Peyer's patch (tissue), 4 donors: ENCODE measurements around the gene CTNNA2. TPM values are rescaled to one million over a fixed set of nuclear protein-coding genes. Genes with fewer than 3 reads are reported as not detected.

Source experiments
- DNase-seq, 3 donors: peaks; one replicate each; pipeline ENCODE4 v3.0.0-alpha.2; 2017 to 2019
- H3K27ac ChIP-seq, 4 donors: fragments of 200-600 bp; sonication (generic); one replicate each; pipeline ENCODE4 v1.5.1; 2016 to 2019
- H3K27me3 ChIP-seq, 2 donors: fragments of 200-600 bp; sonication (generic); one replicate each; pipeline ENCODE4 v1.5.1; 2019
- H3K36me3 ChIP-seq, 3 donors: fragments of 200-600 bp; sonication (generic); one replicate each; pipeline ENCODE4 v1.5.1; 2016 to 2019
- H3K4me1 ChIP-seq, 4 donors: fragments of 200-600 bp; sonication (generic); one replicate each; pipeline ENCODE4 v1.5.1; 2016 to 2019
- H3K4me3 ChIP-seq, 4 donors: fragments of 200-600 bp; sonication (generic); 1 replicate in 3 of 4; 2 replicates in 1 of 4; pipeline ENCODE4 v1.5.1; 2016 to 2019; ENCODE audit warnings: mild to moderate bottlenecking in 1 of 4
- H3K9me3 ChIP-seq, 4 donors: fragments of 200-600 bp; sonication (generic); one replicate each; pipeline ENCODE4 v1.5.1; 2016 to 2019; ENCODE audit warnings: mild to moderate bottlenecking in 1 of 4
- POLR2A ChIP-seq, 2 donors: fragments of 450-650 bp; IDR thresholded peaks; one replicate each; pipeline ENCODE4 v1.5.1; 2017; ENCODE audit warnings: antibody characterized with exemption in 2 of 2, mild to moderate bottlenecking in 2 of 2, moderate library complexity in 2 of 2
- total RNA-seq, 4 donors: library from RNA; depleted of rRNA; stranded (reverse); fragments of >200 nt; gene quantifications; one replicate each; pipeline ENCODE4 v1.1.0, GENCODE V29; 2016
- TF ChIP-seq, protein P1 (sequence below), 6 experiments: fragments of 450-650 bp in 4 of 6; fragments of 200-600 bp in 2 of 6; sonication (generic) in 1 of 6; IDR thresholded peaks; one replicate each; pipeline ENCODE4 v1.5.1; 2017 to 2019; ENCODE audit warnings: antibody characterized with exemption in 6 of 6, mild to moderate bottlenecking in 3 of 6, moderate library complexity in 1 of 6

The CTNNA2 gene
- total RNA-seq, 4 donors from 2014 or later: 0.67 to 5.3 (median 0.88) TPM; not detected in 1

DNA sequence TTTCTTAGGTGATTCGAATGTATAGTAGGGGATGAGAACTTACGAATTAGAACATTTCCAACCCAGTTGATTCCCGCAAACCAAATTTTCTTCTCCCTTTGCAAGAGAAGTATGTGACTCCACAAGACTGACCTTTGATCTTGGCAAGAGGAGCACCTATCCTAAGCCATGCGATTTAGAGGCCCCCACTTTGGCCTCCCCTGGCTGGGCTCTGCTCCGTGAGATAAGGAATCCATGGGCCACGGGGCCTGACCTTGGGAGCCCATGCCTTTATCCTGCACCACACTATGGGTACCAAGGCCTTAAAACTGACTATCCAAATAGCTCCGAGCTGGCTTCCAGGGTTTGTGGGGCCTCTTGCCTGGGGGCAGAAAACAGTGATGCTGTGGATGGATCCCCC lies 656.0 kb downstream of the CTNNA2 start:
- Histone ChIP-seq H3K9me3 (no peaks in the 10 kb centered on the region), H3K4me3 (no peak overlapping the region), H3K27ac (no peak overlapping the region), H3K36me3 (no peaks in the 10 kb centered on the region), H3K4me1 (no peaks in the 10 kb centered on the region), H3K27me3 (no peaks in the 10 kb centered on the region)
- no peak for DNase-seq
- TF ChIP-seq POLR2A (IDR thresholded peaks at IDR 0.05): no peak
- TF ChIP-seq, protein P1, sequence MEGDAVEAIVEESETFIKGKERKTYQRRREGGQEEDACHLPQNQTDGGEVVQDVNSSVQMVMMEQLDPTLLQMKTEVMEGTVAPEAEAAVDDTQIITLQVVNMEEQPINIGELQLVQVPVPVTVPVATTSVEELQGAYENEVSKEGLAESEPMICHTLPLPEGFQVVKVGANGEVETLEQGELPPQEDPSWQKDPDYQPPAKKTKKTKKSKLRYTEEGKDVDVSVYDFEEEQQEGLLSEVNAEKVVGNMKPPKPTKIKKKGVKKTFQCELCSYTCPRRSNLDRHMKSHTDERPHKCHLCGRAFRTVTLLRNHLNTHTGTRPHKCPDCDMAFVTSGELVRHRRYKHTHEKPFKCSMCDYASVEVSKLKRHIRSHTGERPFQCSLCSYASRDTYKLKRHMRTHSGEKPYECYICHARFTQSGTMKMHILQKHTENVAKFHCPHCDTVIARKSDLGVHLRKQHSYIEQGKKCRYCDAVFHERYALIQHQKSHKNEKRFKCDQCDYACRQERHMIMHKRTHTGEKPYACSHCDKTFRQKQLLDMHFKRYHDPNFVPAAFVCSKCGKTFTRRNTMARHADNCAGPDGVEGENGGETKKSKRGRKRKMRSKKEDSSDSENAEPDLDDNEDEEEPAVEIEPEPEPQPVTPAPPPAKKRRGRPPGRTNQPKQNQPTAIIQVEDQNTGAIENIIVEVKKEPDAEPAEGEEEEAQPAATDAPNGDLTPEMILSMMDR (IDR thresholded peaks at IDR 0.05): no peak

DNA sequence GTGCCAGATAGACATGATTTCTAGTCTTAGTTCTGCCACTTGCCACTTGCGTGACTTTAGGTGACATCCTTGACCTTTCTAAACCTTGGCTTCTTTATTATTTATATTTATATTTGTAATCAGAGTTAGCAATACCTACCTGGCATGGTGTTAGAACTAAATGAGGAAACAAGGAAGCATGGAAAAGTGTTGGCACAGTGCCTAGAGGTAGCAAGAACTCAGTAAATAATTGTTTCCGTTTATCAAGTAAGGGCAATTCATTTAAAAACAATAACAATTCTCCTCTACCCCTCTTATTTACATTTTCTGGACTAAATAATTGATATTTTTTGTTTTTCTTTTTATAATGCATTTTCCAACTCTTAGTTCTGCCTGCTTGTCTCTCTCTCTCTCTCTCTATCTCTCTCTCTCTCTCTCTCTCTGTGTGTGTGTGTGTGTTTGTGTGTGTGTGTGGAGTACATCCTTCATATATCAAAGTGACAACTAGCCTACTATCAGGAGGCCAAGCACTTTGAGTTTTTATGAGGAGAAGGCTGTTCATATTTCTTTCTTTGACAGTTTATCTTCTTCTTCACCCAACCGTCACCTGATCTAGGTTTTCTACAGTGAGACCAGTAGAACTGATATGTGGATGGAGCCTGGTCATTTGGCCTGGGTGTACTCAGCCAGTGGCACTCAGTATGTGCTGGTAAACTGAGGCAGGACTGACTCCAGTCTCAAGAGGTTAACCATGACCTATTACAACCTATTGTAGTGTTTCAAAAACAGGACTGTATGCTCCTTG lies 657.2 kb downstream of the CTNNA2 start:
- Histone ChIP-seq H3K9me3 (no peaks in the 10 kb centered on the region), H3K27me3 (no peaks in the 10 kb centered on the region), H3K4me1 (no peaks in the 10 kb centered on the region), H3K27ac (no peak overlapping the region), H3K4me3 (no peak overlapping the region), H3K36me3 (no peaks in the 10 kb centered on the region)
- no peak for TF ChIP-seq POLR2A (IDR thresholded peaks at IDR 0.05)
- TF ChIP-seq, protein P1 (IDR thresholded peaks at IDR 0.05): no peak
- no peak for DNase-seq

DNA sequence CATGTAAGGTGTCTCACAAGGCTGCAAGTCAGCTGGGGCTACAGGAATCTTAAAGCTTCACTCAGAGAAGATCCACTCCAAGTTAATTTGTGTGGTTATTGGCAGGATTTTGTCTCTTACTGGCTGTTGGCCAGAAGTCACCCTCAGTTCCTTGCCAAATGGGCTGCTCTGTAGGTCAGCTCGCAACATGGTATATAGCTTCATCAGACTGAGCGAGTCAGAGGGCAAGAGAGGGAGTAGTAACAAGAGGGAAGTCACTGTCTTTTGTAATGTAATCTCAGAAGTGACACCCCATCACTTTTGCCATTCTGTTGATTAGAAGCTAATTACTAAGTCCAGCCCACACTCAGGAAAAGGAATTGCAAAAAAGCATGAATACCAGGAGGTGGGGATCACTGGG lies 672.2 kb downstream of the CTNNA2 start:
- Histone ChIP-seq H3K9me3 (no peaks in the 10 kb centered on the region), H3K4me1 (no peaks in the 10 kb centered on the region), H3K27me3 (no peaks in the 10 kb centered on the region), H3K4me3 (no peak overlapping the region), H3K27ac (no peak overlapping the region), H3K36me3 (no peaks in the 10 kb centered on the region)
- DNase-seq: no peak
- TF ChIP-seq POLR2A (IDR thresholded peaks at IDR 0.05): no peak
- TF ChIP-seq, protein P1 (IDR thresholded peaks at IDR 0.05): no peak

DNA sequence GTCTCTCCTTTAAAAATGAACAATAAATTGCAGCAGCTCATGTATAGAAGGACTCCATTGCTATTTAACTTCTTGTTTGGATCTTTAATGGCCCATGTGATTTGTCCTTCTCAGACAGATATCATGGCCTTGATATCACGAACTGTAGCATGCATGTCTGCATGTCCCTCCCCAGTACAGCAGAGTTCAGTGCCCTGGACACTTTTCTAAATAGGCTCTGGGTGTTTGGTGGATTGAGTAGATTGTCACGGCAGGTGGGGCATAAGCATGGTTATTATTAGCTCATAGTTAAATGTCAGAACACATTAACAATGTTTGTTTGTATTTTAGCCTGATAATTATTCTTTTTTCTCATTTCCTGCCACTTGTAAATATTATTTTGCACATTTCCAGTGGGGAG lies 673.4 kb downstream of the CTNNA2 start:
- no peak for TF ChIP-seq POLR2A (IDR thresholded peaks at IDR 0.05)
- TF ChIP-seq, protein P1 (IDR thresholded peaks at IDR 0.05): no peak
- H3K4me1 ChIP-seq: no peaks in the 10 kb centered on the region
- no peak overlapping the region for H3K4me3 ChIP-seq
- H3K9me3 ChIP-seq: no peaks in the 10 kb centered on the region
- DNase-seq: no peak
- no peaks in the 10 kb centered on the region for H3K36me3 ChIP-seq
- no peak overlapping the region for H3K27ac ChIP-seq
- H3K27me3 ChIP-seq: no peaks in the 10 kb centered on the region

DNA sequence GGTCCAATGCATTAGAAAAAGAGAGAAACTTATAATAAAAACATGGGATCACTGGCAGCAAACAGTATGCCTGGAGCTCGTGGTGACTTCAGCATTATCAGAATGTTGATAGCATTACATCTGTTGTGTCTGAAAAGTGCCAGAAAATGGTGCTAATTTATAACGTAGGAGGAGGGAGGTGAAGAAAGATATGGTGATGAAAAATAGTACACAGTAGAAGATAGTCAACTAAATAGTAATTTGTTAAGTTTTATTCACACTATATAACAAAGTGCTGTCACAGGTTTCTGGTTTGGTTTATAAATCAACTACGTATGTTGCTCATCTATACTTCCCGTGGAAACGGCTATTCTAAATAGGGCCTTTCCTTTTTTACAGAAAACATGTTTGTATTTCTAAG lies 674.3 kb downstream of the CTNNA2 start:
- H3K4me1 ChIP-seq: no peaks in the 10 kb centered on the region
- no peaks in the 10 kb centered on the region for H3K36me3 ChIP-seq
- TF ChIP-seq, protein P1 (IDR thresholded peaks at IDR 0.05): no peak
- no peak for TF ChIP-seq POLR2A (IDR thresholded peaks at IDR 0.05)
- no peaks in the 10 kb centered on the region for H3K9me3 ChIP-seq
- no peaks in the 10 kb centered on the region for H3K27me3 ChIP-seq
- H3K4me3 ChIP-seq: no peak overlapping the region
- no peak for DNase-seq
- no peak overlapping the region for H3K27ac ChIP-seq
